H1 (cell line): ENCODE measurements around the gene DES. TPM values are rescaled to one million over a fixed set of nuclear protein-coding genes. Genes with fewer than 3 reads are reported as not detected.

Experiments
- BRCA1 ChIP-seq: IDR thresholded peaks from 2 replicates; pipeline ENCODE4 v1.6.1; 2012; ENCODE audit warnings: low read depth, low read length, improper control_type of control experiment
- EP300 ChIP-seq, 2 experiments: IDR thresholded peaks; 1 replicate in 1 of 2; 2 replicates in 1 of 2; pipeline ENCODE4 v1.6.1; 2011 to 2012; ENCODE audit warnings: low read depth in 2 of 2, low read length in 2 of 2, mild to moderate bottlenecking in 2 of 2, borderline replicate concordance in 1 of 2, inconsistent platforms in 1 of 2, moderate library complexity in 1 of 2
- HDAC2 ChIP-seq, 2 experiments: fragments of 300-600 bp in 1 of 2; sonication (generic) in 1 of 2; IDR thresholded peaks; 2 replicates each; pipeline ENCODE4 v1.6.1; 2011 to 2012; ENCODE audit warnings: low read depth in 2 of 2, low read length in 2 of 2, mild to moderate bottlenecking in 2 of 2, moderate library complexity in 2 of 2, borderline replicate concordance in 1 of 2, inconsistent platforms in 1 of 2
- KDM5A ChIP-seq: fragments of 200-600 bp; IDR thresholded peaks from 2 replicates; pipeline ENCODE4 v1.7.1; 2012; ENCODE audit warnings: mild to moderate bottlenecking, low read length, inconsistent platforms, mixed read lengths
- NRF1 ChIP-seq: IDR thresholded peaks from 2 replicates; pipeline ENCODE4 v1.6.1; 2011; ENCODE audit warnings: mild to moderate bottlenecking, low read depth, low read length, improper control_type of control experiment
- RAD21 ChIP-seq, 2 experiments: IDR thresholded peaks in 1 of 2; conservative IDR thresholded peaks in 1 of 2; 2 replicates each; pipeline ENCODE4 v1.6.1; 2011; ENCODE audit warnings: low read depth in 2 of 2, low read length in 2 of 2, improper control_type of control experiment in 1 of 2, inconsistent platforms in 1 of 2, mild to moderate bottlenecking in 1 of 2, moderate library complexity in 1 of 2
- RFX5 ChIP-seq: IDR thresholded peaks from 2 replicates; pipeline ENCODE4 v1.6.1; 2011; ENCODE audit warnings: low read depth, low read length, improper control_type of control experiment, borderline replicate concordance
- TAF7 ChIP-seq: optimal IDR thresholded peaks from 2 replicates; pipeline ENCODE3; 2011; ENCODE audit warnings: low read depth, mild to moderate bottlenecking, inconsistent platforms, low read length, moderate library complexity, borderline replicate concordance
- TBP ChIP-seq: IDR thresholded peaks from 2 replicates; pipeline ENCODE4 v1.6.1; 2011; ENCODE audit warnings: low read depth, low read length, improper control_type of control experiment
- polyA plus RNA-seq, 7 experiments: library from polyadenylated mRNA; depleted of rRNA in 3 of 7; stranded (reverse) in 5 of 7; unstranded in 2 of 7; fragments of >200 nt in 5 of 7; fragments of 200-250 nt in 2 of 7; gene quantifications; 1 replicate in 5 of 7; 2 replicates in 1 of 7; 4 replicates in 1 of 7; pipeline versions ENCODE4 v1.2.1 to v1.2.3, GENCODE V29; 2011 to 2013; ENCODE audit warnings: missing spikeins in 2 of 7, mixed read lengths in 2 of 7
- total RNA-seq: library from RNA; stranded (reverse); fragmentation: NEBNext Ultra II Directional; extraction: Animal tissue kit (Norgen Biotek cat#: 25700); gene quantifications from 2 replicates; pipeline ENCODE4 v1.2.1, GENCODE V29; 2021
- TF ChIP-seq, protein P1 (sequence below), 3 experiments: IDR thresholded peaks; 1 replicate in 2 of 3; 2 replicates in 1 of 3; pipeline versions ENCODE4 v1.5.1 to v1.6.1; 2011; ENCODE audit warnings: low read length in 3 of 3, mild to moderate bottlenecking in 3 of 3, inconsistent platforms in 2 of 3, low read depth in 1 of 3, moderate library complexity in 1 of 3; ENCODE audit not compliant: insufficient read depth in 1 of 3; ENCODE audit errors: control extremely low read depth in 1 of 3
- TF ChIP-seq, protein P2 (sequence below): IDR thresholded peaks from 2 replicates; pipeline ENCODE4 v1.6.1; 2011; ENCODE audit warnings: low read length, improper control_type of control experiment

DES gene
- total and polyA plus RNA-seq, 2 of the 8 experiments (the other 6 are each of a cell fraction or from before 2014, with no cell fraction given) = 1.8 to 4.3 TPM

DNA sequence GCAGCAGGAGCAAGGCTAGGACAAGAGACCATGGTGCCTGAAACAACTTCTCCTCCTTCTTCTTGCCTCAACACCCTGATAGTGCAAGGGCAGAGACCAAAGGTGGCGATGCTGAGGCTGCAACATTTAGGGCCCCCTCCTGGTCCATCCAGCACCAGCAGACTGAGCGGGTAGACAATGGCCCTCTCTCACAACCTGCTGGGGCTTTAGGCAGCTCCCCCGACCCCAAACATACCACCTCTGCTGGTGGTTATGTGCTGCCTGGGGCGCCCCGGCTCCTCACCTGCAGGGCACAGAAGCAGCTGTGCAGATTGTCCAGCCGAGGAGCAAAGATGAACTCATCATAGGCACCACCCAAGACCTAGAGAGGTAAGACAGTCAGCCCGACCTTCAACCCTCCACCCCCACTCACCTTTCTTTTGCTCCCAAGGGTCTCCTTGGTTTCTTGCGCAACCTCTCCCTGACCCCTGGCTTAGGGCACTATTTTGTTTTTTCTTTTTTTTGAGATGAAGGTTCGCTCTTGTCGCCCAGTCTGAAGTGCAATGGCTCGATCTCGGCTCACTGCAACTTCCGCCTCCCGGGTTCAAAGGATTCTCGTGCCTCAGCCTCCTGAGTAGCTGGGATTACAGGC is 34.0 kb upstream of the DES start (continued):
- no peak for TF ChIP-seq KDM5A
- no peak for TF ChIP-seq TBP
- no peak for TF ChIP-seq RFX5
- TF ChIP-seq NRF1 = no peak
- TF ChIP-seq EP300 (IDR thresholded peaks at IDR 0.05; ENCODE audit: borderline replicate concordance in 1 of 2, low read depth in 2 of 2, low read length in 2 of 2) = no peak
- no peak for TF ChIP-seq HDAC2 (IDR thresholded peaks at IDR 0.05; ENCODE audit: borderline replicate concordance in 1 of 2, low read depth in 2 of 2, low read length in 2 of 2)
- no peak for TF ChIP-seq TAF7
- no peak for TF ChIP-seq BRCA1
- TF ChIP-seq, protein P1, sequence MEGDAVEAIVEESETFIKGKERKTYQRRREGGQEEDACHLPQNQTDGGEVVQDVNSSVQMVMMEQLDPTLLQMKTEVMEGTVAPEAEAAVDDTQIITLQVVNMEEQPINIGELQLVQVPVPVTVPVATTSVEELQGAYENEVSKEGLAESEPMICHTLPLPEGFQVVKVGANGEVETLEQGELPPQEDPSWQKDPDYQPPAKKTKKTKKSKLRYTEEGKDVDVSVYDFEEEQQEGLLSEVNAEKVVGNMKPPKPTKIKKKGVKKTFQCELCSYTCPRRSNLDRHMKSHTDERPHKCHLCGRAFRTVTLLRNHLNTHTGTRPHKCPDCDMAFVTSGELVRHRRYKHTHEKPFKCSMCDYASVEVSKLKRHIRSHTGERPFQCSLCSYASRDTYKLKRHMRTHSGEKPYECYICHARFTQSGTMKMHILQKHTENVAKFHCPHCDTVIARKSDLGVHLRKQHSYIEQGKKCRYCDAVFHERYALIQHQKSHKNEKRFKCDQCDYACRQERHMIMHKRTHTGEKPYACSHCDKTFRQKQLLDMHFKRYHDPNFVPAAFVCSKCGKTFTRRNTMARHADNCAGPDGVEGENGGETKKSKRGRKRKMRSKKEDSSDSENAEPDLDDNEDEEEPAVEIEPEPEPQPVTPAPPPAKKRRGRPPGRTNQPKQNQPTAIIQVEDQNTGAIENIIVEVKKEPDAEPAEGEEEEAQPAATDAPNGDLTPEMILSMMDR (IDR thresholded peaks at IDR 0.05; ENCODE audit: control extremely low read depth in 1 of 3, insufficient read depth in 1 of 3, low read depth in 1 of 3, low read length in 3 of 3) = peak; percentile 61 to 93 (median 65)
- TF ChIP-seq RAD21 (IDR thresholded peaks at IDR 0.05 in 1 of 2, conservative IDR thresholded peaks at IDR 0.05 in 1 of 2; ENCODE audit: low read depth in 2 of 2, low read length in 2 of 2) = peak; percentile 25 to 42; a peak in 3 of 4 replicates
- TF ChIP-seq, protein P2, sequence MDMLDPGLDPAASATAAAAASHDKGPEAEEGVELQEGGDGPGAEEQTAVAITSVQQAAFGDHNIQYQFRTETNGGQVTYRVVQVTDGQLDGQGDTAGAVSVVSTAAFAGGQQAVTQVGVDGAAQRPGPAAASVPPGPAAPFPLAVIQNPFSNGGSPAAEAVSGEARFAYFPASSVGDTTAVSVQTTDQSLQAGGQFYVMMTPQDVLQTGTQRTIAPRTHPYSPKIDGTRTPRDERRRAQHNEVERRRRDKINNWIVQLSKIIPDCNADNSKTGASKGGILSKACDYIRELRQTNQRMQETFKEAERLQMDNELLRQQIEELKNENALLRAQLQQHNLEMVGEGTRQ = no peak
